Heart left ventricle (tissue), 13 donors: ENCODE measurements around the gene PCK1.

ENCODE experiments used
- POLR2A ChIP-seq, 2 donors: fragments of 450-650 bp; IDR thresholded peaks; one replicate each; pipeline ENCODE4 v1.6.1; 2017; ENCODE audit warnings: antibody characterized with exemption in 2 of 2, mild to moderate bottlenecking in 2 of 2, moderate library complexity in 2 of 2
- TF ChIP-seq, protein P1 (sequence below), 12 donors: fragments of 200-600 bp; sonication (generic) in 4 of 12; IDR thresholded peaks; one replicate each; pipeline versions ENCODE4 v1.5.0 to v1.8.0; 2018 to 2022; ENCODE audit warnings: antibody characterized with exemption in 12 of 12, mild to moderate bottlenecking in 5 of 12
- donor health status: ischemic (EF 13 %, LVEDD 7.1; RV severe dilation, severe dysfunction).
- donor health status: DM: no; HTN: yes; CAD: no.
- donor health status: DM: no; HTN: no; CAD: no.
- donor health status: ischemic (EF 25% LVEDD 6.9; RV normal size, moderate dysfunction).
- donor health status: ischemic (EF 25% LVEDD 5.7; RV mildly dilated, moderate dysfunction).
- donor health status: ischemic (EF 35%, LVEDD 5.7; RV mildly dilated, moderate dysfunction).
- donor health status: nonischemic (EF 11% LVEDD 7.7; RV severe dilation, severe dysfunction).
- donor health status: DM: yes; HTN: yes; CAD: no.
- donor health status: PGD.
- donor health status: ischemic (EF 29% LVEDD 5.4; RV normal size, mild dysfunction).
- donor health status: nonischemic (EF 23%, LVEDD 6.1; RV moderate dilation, normal function).

DNA sequence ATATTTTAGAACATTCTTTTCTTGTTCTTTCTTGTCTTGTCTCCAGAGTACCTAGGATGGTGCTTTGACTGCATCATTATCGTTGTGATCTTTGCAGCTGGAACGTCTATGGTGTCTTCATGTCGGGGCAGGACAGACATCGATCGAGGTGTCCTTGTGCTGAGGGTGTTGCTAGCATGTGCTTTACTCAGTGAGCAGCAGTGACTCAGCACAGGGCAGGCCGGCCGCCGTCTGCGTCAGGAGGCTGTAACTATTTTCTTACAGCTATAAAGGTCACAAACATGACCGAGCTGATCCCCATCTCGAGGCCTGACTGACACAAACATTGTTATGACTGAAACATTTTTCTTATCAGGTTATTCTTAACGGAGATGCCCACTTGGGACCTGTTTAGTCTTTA is 21.0 kb upstream of the PCK1 start:
- TF ChIP-seq, protein P1, sequence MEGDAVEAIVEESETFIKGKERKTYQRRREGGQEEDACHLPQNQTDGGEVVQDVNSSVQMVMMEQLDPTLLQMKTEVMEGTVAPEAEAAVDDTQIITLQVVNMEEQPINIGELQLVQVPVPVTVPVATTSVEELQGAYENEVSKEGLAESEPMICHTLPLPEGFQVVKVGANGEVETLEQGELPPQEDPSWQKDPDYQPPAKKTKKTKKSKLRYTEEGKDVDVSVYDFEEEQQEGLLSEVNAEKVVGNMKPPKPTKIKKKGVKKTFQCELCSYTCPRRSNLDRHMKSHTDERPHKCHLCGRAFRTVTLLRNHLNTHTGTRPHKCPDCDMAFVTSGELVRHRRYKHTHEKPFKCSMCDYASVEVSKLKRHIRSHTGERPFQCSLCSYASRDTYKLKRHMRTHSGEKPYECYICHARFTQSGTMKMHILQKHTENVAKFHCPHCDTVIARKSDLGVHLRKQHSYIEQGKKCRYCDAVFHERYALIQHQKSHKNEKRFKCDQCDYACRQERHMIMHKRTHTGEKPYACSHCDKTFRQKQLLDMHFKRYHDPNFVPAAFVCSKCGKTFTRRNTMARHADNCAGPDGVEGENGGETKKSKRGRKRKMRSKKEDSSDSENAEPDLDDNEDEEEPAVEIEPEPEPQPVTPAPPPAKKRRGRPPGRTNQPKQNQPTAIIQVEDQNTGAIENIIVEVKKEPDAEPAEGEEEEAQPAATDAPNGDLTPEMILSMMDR (IDR thresholded peaks at IDR 0.05) = no peak
- no peak for TF ChIP-seq POLR2A (IDR thresholded peaks at IDR 0.05)
